SK-N-SH (cell line): Measurements from ENCODE around the gene LEFTY1. TPM values are rescaled to one million over a fixed set of nuclear protein-coding genes. Genes with fewer than 3 reads are reported as not detected.

ENCODE experiments used
- CTCF ChIA-PET: fragments of 300-600, 350-600 bp; formaldehyde crosslinking; extraction: SDS; loops from one replicate; lab custom pipeline; 2021; lab: Yijun Ruan, JAX
- POLR2A ChIA-PET: fragments of 350-600 bp; sonication (Branson Sonifier 250); formaldehyde crosslinking; extraction: SDS; loops from one replicate; lab custom pipeline; 2020; ENCODE audit warnings: antibody characterized with exemption, inconsistent platforms; lab: Yijun Ruan, JAX
- DNase-seq: peaks from one replicate; pipeline ENCODE4 v3.0.0; 2012
- H2AFZ ChIP-seq: fragments of 200-600 bp; sonication (generic); 2 replicates; pipeline ENCODE4 v1.8.1; 2016; ENCODE audit warnings: antibody characterized with exemption, mild to moderate bottlenecking, low read depth
- H3F3A ChIP-seq: fragments of 200-600 bp; sonication (generic); replicated peaks from 2 replicates; pipeline ENCODE3; 2016; ENCODE audit warnings: antibody characterized with exemption, mild to moderate bottlenecking; ENCODE audit not compliant: insufficient read depth
- H3K27ac ChIP-seq, 2 experiments: fragments of 200-500 bp in 1 of 2; fragments of 200-600 bp in 1 of 2; sonication (Bioruptor generic) in 1 of 2; sonication (generic), shearing (Covaris generic) in 1 of 2; 2 replicates each; pipeline versions ENCODE4 v1.5.1 to v1.6.1; 2014 to 2016; ENCODE audit warnings: low read depth in 2 of 2, inconsistent platforms in 1 of 2, low read length in 1 of 2, mild to moderate bottlenecking in 1 of 2, mixed read lengths in 1 of 2
- H3K27me3 ChIP-seq: fragments of 200-600 bp; sonication (generic), shearing (Covaris generic); 2 replicates; pipeline ENCODE4 v1.6.1; 2016; ENCODE audit warnings: mixed run types; ENCODE audit not compliant: insufficient read depth
- H3K36me3 ChIP-seq, 2 experiments: fragments of 200-500 bp in 1 of 2; fragments of 200-600 bp in 1 of 2; sonication (Bioruptor generic) in 1 of 2; sonication (generic) in 1 of 2; replicated peaks in 1 of 2; 2 replicates each; pipeline versions ENCODE3 to v1.5.1; 2014 to 2016; ENCODE audit warnings: low read length in 1 of 2, mild to moderate bottlenecking in 1 of 2; ENCODE audit not compliant: insufficient read depth in 2 of 2, control insufficient read depth in 1 of 2
- H3K4me1 ChIP-seq, 2 experiments: fragments of 200-500 bp in 1 of 2; fragments of 200-600 bp in 1 of 2; sonication (Bioruptor generic) in 1 of 2; sonication (generic), shearing (Covaris generic) in 1 of 2; 2 replicates each; pipeline versions ENCODE4 v1.5.1 to v1.6.1; 2014 to 2016; ENCODE audit warnings: low read depth in 1 of 2, low read length in 1 of 2, mixed run types in 1 of 2; ENCODE audit not compliant: insufficient read depth in 2 of 2, control insufficient read depth in 1 of 2
- H3K4me2 ChIP-seq: fragments of 200-600 bp; sonication (generic), shearing (Covaris generic); 2 replicates; pipeline ENCODE4 v1.6.1; 2017; ENCODE audit warnings: mixed run types
- H3K4me3 ChIP-seq, 2 experiments: fragments of 200-500 bp in 1 of 2; fragments of 200-600 bp in 1 of 2; sonication (Bioruptor generic) in 1 of 2; sonication (generic), shearing (Covaris generic) in 1 of 2; 2 replicates each; pipeline versions ENCODE4 v1.5.1 to v1.8.1; 2014 to 2016; ENCODE audit warnings: low read depth in 2 of 2, inconsistent platforms in 1 of 2, low read length in 1 of 2, mild to moderate bottlenecking in 1 of 2, mixed read lengths in 1 of 2, moderate library complexity in 1 of 2
- H3K79me2 ChIP-seq: fragments of 200-600 bp; sonication (generic); 2 replicates; pipeline ENCODE4 v1.8.1; 2017; ENCODE audit warnings: mild to moderate bottlenecking; ENCODE audit not compliant: insufficient read depth
- H3K9ac ChIP-seq: fragments of 200-600 bp; sonication (generic); 2 replicates; pipeline ENCODE4 v1.6.1; 2017; ENCODE audit warnings: mixed run types
- H3K9me2 ChIP-seq: fragments of 200-600 bp; sonication (generic); 2 replicates; pipeline ENCODE4 v1.6.1; 2017; ENCODE audit warnings: mixed run types
- H3K9me3 ChIP-seq: fragments of 200-600 bp; sonication (generic); 2 replicates; pipeline ENCODE4 v1.6.1; 2017; ENCODE audit warnings: mixed run types, mild to moderate bottlenecking, moderate library complexity
- H4K20me1 ChIP-seq: fragments of 200-600 bp; sonication (generic); 2 replicates; pipeline ENCODE4 v1.6.1; 2017; ENCODE audit warnings: mild to moderate bottlenecking, mixed run types; ENCODE audit not compliant: insufficient read depth
- CTCF ChIP-seq: fragments of 200-600 bp; sonication (generic); IDR thresholded peaks from 2 replicates; pipeline ENCODE4 v1.6.1; 2017; ENCODE audit warnings: antibody characterized with exemption, mild to moderate bottlenecking, moderate library complexity
- ELF1 ChIP-seq: IDR thresholded peaks from 2 replicates; pipeline ENCODE4 v1.4.0; 2012
- FOSL2 ChIP-seq: IDR thresholded peaks from 2 replicates; pipeline ENCODE4 v1.4.0; 2012; ENCODE audit warnings: low read depth, mild to moderate bottlenecking, moderate library complexity, borderline replicate concordance
- FOXJ3 ChIP-seq: sonication (generic); formaldehyde crosslinking; IDR thresholded peaks from 2 replicates; pipeline ENCODE4 v1.5.1; 2020; ENCODE audit warnings: mild to moderate bottlenecking, missing genetic modification reagents
- FOXM1 ChIP-seq: IDR thresholded peaks from 2 replicates; pipeline ENCODE4 v1.4.0; 2012; ENCODE audit warnings: low read depth, mild to moderate bottlenecking
- IRF3 ChIP-seq: fragments of 150-350 bp; IDR thresholded peaks from 2 replicates; pipeline ENCODE4 v1.6.1; 2016; ENCODE audit warnings: mild to moderate bottlenecking, low read depth, low read length
- JUND ChIP-seq: IDR thresholded peaks from 2 replicates; pipeline ENCODE4 v1.4.0; 2012
- MAX ChIP-seq: IDR thresholded peaks from 2 replicates; pipeline ENCODE4 v1.4.0; 2012; ENCODE audit warnings: low read depth
- MXI1 ChIP-seq: IDR thresholded peaks from 2 replicates; pipeline ENCODE4 v1.6.1; 2012; ENCODE audit warnings: mild to moderate bottlenecking, low read depth, low read length, improper control_type of control experiment
- NRF1 ChIP-seq: IDR thresholded peaks from 2 replicates; pipeline ENCODE4 v1.6.1; 2012; ENCODE audit warnings: low read depth, mild to moderate bottlenecking, low read length
- PBX3 ChIP-seq: IDR thresholded peaks from 2 replicates; pipeline ENCODE4; 2012
- RCOR1 ChIP-seq: fragments of 150-350 bp; IDR thresholded peaks from 2 replicates; pipeline ENCODE4 v1.6.1; 2017; ENCODE audit warnings: antibody characterized with exemption, low read length
- RXRA ChIP-seq: IDR thresholded peaks from 2 replicates; pipeline ENCODE4 v1.4.0; 2012; ENCODE audit warnings: low read depth, mild to moderate bottlenecking, borderline replicate concordance
- SIN3A ChIP-seq: IDR thresholded peaks from 2 replicates; pipeline ENCODE4 v1.6.1; 2012; ENCODE audit warnings: low read depth, mild to moderate bottlenecking, low read length, moderate library complexity, borderline replicate concordance
- TAF1 ChIP-seq: IDR thresholded peaks from 2 replicates; pipeline ENCODE4 v1.6.1; 2012; ENCODE audit warnings: low read depth, mild to moderate bottlenecking, low read length, moderate library complexity, borderline replicate concordance
- TEAD4 ChIP-seq: IDR thresholded peaks from 2 replicates; pipeline ENCODE4 v1.4.0; 2012; ENCODE audit warnings: mild to moderate bottlenecking, borderline replicate concordance; ENCODE audit not compliant: insufficient read depth
- USF1 ChIP-seq: IDR thresholded peaks from 2 replicates; pipeline ENCODE4 v1.4.0; 2012; ENCODE audit warnings: low read depth, borderline replicate concordance
- WGBS: methylation state at CpG from one replicate; pipeline ENCODE4 v1.1.6; 2017; ENCODE audit warnings: low lambda C conversion rate; 5-methylcytosine and 5-hydroxymethylcytosine counted together
- polyA plus RNA-seq, 3 experiments: library from polyadenylated mRNA; depleted of rRNA; stranded (reverse); fragments of >200 nt; gene quantifications; 2 replicates each; pipeline ENCODE4 v1.2.3, GENCODE V29; 2012

LEFTY1 gene
- polyA plus RNA-seq, 1 of the 3 experiments (the other 2 are of a cell fraction): 0.07 TPM

GRCh38 chr1:225851805-225852204, 37.1 kb downstream of the LEFTY1 start:
- POLR2A ChIA-PET: no interaction called here
- CTCF ChIA-PET: interaction anchor here (1.0 to 2.0 kb wide), 3 partner anchors 41 to 377 kb away, joined by 3 to 9 read pairs (median 3); no protein-coding TSS in a partner anchor
- TF ChIP-seq CTCF (no peak), TAF1 (no peak), ELF1 (no peak), JUND (no peak)
- Histone ChIP-seq H3K4me2 (no peak overlapping the region), H3K27me3 (no peaks in the 10 kb centered on the region), H2AFZ (no peak overlapping the region), H3F3A (no peaks in the 10 kb centered on the region), H3K36me3 (peaks cover 0 to 13% of the 10 kb centered on the region in 2 experiments), H4K20me1 (no peaks in the 10 kb centered on the region), H3K9me2 (no peaks in the 10 kb centered on the region), H3K9me3 (no peaks in the 10 kb centered on the region), H3K4me3 (no peak overlapping the region), H3K4me1 (peaks cover 0 to 4% of the 10 kb centered on the region in 2 experiments; a peak in 1 of 4 replicates), H3K79me2 (no peaks in the 10 kb centered on the region), H3K27ac (no peak overlapping the region), H3K9ac (no peak overlapping the region)
- WGBS: 78% methylated on average over 4 of the region's 4 CpGs
- DNase-seq: no peak

- Histone ChIP-seq H3K27me3 (no peaks in the 10 kb centered on the region), H3K9me2 (no peaks in the 10 kb centered on the region), H3F3A (no peaks in the 10 kb centered on the region), H2AFZ (no peak overlapping the region), H3K79me2 (no peaks in the 10 kb centered on the region), H3K27ac (no peak overlapping the region), H3K9ac (no peak overlapping the region), H3K9me3 (no peaks in the 10 kb centered on the region), H4K20me1 (no peaks in the 10 kb centered on the region), H3K4me1 (peaks cover 0 to 10% of the 10 kb centered on the region in 2 experiments; a peak in 1 of 4 replicates), H3K4me3 (no peak overlapping the region), H3K36me3 (peaks cover 0 to 19% of the 10 kb centered on the region in 2 experiments), H3K4me2 (no peak overlapping the region)
- 96% methylated on average over 7 of the region's 7 CpGs for WGBS
- ChIA-PET CTCF (interaction anchor here (2.6 kb wide), 1 partner anchor 376 kb away, joined by 17 read pairs; no protein-coding TSS in a partner anchor), POLR2A (no interaction called here)
- TF ChIP-seq FOSL2: no peak
- TF ChIP-seq PBX3: no peak
- TF ChIP-seq IRF3: no peak
- TF ChIP-seq SIN3A: no peak
- TF ChIP-seq FOXJ3 (CRISPR knock-in tag): no peak
- no peak for TF ChIP-seq ELF1
- TF ChIP-seq JUND: no peak
- no peak for TF ChIP-seq NRF1
- no peak for TF ChIP-seq USF1
- no peak for TF ChIP-seq MXI1
- TF ChIP-seq TEAD4: no peak
- TF ChIP-seq RCOR1: no peak
- no peak for TF ChIP-seq FOXM1
- no peak for TF ChIP-seq TAF1
- no peak for TF ChIP-seq RXRA
- TF ChIP-seq MAX: no peak
- DNase-seq: no peak
Measured at GRCh38 chr1:225850370-225850769, 38.6 kb downstream of the LEFTY1 start.
